T-helper 22 cell (primary cell): ENCODE results near the gene TMEM9B.
"Not testable (repeated sequence)": the region's sequence is repeated elsewhere in the genome, so short reads cannot be mapped to it uniquely, and the experiment has no call there.

Experiments
- DNase-seq: peaks from one replicate; pipeline ENCODE4 v3.0.0-alpha.2; 2020; ENCODE audit warnings: low read depth

TMEM9B gene

GRCh38 chr11:8964324-8965320 is at the start of gene TMEM9B:
Gene TMEM9B, minus strand, starts transcription at chr11:8964442. Its CDS starts 129 bp downstream, at chr11:8964313.
- peak; percentile 55 for DNase-seq

GRCh38 chr11:9013373-9013772 is 49.1 kb upstream of the TMEM9B start:
- no peak for DNase-seq

DNA sequence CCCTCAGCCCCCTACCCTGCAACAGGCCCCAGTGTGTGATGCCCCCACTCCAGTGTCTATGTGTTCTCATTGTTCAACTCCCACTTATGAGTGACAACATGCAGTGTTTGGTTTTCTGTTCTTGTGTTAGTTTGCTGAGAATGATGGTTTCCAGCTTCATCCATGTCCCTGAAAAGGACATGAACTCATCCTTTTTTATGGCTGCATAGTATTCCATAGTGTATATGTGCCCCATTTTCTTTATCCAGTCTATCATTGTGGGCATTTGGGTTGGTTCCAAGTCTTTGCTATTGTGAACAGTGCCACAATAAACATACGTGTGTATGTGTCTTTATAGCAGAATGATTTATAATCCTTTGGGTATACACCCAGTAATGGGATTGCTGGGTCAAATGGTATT is 45.3 kb upstream of the TMEM9B start:
- not testable (repeated sequence) for DNase-seq

DNA sequence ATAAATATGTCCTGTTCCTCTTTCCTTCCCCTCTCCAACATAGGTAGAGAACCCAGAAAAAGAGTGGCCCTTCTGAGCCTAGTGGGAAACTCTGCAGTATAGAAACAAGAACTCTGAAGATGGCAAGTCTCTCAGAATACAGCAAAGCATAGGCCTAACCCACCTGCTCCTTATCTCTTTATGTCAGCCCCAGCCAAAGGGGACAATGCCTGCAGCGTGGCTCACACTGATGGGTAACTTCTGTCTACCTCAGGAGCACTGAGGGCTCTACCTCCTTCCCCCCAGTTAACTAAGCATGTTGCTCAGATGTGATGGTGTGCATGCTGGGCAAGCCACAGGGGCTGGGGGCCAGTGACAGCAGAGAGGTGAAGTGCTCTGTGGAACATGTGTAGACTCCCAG is 44.4 kb upstream of the TMEM9B start:
- no peak for DNase-seq

GRCh38 chr11:9008011-9008550 is 43.8 kb upstream of the TMEM9B start:
- no peak for DNase-seq

DNA sequence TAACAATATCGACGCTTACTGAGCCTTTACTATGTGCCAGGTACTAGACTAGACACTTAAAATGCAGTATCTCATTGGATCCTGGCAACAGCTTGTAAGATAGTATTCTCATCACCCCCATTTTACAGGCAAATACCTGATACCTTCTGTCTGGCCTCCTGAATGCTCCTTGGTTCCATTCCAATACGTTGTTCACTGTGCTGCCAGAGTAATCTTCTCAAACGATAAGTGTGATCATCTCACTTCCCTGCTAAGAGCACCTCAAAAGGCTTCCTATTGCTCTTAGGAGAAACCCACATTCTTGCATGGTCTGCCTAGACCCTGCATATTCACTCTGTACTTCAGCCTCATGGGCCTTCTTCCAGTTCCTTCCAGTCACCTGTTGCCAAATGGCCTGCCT is 40.8 kb upstream of the TMEM9B start:
- no peak for DNase-seq

- DNase-seq, result peak; percentile 25
Observed at GRCh38 chr11:9004183-9004926, 40.1 kb upstream of the TMEM9B start.

GRCh38 chr11:9003573-9004182 is 39.4 kb upstream of the TMEM9B start, which contains the start of gene NRIP3:
Gene NRIP3, minus strand, starts transcription at chr11:9004001. Its CDS starts 66 bp downstream, at chr11:9003935.
- DNase-seq, result peak; percentile 82

- DNase-seq, result no peak
Observed at GRCh38 chr11:9002920-9003572, 38.8 kb upstream of the TMEM9B start.

GRCh38 chr11:9001736-9002135 is 37.5 kb upstream of the TMEM9B start:
- DNase-seq, result no peak

DNA sequence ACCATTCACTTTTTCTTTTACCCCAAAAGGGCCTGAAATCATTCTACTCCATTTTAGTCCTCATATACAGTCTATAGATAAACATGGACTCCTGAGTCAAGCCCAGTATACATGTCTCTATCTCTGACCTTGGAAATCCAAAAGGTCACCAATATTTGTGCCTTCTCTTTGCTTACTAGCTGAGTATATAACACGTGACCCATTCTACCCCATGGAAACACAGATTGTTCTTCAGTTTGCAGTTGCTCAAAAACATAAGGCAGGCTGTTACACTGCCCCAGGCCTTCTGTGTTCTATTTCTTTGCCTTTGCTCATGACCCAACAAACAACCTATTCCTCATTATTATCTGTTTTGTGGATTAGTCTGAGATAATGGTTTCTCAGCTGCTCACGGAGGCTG is 33.8 kb upstream of the TMEM9B start:
- no peak for DNase-seq

DNA sequence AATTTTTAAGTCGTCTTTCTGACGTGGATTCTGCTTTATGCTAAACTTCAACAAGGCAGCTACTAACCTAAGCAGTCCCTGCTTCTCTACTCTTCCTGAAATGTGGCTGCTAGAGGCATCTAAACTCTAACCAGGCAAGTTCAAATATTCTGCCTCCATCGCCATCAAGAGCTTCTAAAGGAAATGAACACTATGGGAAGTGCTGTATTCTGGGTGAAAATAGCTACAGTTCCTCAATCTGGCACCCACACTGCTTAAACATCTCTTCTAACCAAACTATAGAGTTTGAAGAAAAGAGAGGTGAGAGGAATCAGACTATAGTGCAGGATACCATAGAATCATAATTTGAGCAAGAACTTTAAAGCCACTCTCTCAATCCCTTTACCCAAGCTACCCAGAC is 33.2 kb upstream of the TMEM9B start:
- no peak for DNase-seq

GRCh38 chr11:8989453-8989852 is 25.2 kb upstream of the TMEM9B start:
- no peak for DNase-seq

DNA sequence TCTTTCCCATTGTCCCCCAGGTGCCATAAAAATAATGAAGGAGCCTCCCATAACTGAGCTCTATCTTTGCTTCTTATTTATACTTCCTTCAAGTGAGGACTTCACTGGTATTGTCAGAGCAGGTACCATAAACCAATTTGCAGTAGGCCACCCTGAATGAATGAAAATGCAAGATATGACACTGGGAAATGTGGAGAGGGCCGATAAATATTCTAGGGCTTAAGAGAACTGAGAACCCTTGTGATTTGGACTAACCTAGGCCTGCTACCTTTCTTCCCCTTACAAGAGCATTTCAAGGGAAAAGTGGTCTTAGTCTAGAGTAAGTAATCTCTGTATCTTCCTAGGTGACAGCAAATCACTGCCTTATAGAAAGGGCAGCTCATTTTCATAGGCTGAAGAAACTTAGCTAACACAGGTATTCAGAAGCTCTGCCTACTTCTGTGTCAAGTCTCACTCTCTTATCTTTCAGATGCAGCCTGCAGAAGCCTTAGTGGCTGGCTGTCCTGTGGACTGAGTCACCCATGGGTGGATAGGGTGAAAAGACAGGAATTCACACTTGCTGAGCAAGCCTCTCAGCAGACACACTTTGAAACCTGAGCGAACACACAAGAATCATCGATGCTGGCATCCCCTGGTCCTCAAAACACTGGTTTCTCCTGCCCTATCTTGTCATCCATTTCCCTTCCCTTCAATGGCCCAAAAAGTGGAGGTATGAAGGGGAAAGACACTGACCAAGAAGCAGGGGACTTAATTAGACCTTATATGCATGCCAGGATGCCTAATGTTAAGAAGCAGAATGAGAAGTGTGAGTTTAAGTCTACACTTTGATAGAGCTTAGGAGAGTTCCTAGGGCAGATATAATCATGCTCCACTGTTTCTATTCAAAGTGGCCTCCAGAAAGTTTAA is 24.3 kb upstream of the TMEM9B start:
- no peak for DNase-seq

DNA sequence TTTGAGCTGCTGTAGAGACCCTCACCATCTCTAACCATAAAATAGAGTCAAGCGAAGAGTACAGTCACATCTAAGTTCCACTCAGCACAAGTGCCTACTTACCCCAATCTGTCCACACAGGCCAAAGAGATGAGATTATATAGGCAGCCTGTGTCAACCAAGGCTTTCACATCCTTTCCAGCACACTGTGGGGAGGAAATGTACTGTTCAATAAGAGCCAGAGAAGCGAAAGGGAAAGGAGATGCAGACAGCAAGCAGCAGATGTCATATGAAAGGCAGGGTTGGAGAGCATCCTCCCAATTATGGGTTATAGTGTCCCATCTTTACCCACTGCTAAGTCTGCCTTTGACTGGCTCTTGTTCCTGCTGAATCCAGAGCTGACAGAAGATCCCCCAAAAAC is 23.2 kb upstream of the TMEM9B start:
- DNase-seq, result no peak

GRCh38 chr11:8986772-8987171 is 22.5 kb upstream of the TMEM9B start:
- not testable (repeated sequence) for DNase-seq

GRCh38 chr11:8985462-8985861 is 21.2 kb upstream of the TMEM9B start:
- DNase-seq, result no peak

- no peak for DNase-seq
Observed at GRCh38 chr11:8983552-8983951, 19.3 kb upstream of the TMEM9B start.

DNA sequence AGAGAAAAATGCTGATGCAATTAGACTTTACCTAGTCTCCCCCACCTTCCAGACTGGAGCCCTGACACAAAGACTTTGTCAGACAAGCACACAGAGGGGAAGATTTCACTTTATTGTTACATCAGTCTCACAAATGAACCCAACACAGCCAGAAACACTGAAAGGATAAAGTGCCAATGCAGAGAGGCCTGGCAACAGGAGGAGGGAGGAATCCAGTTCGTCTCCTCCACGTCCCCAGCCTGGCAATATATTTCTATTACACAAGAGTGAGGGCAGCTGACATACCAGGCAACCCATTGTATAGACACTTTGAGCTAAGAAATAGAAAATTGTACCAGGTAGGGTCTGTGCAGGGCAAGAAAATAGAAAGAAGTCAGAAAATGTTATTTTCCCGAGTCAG is 16.2 kb upstream of the TMEM9B start:
- DNase-seq, result no peak

DNA sequence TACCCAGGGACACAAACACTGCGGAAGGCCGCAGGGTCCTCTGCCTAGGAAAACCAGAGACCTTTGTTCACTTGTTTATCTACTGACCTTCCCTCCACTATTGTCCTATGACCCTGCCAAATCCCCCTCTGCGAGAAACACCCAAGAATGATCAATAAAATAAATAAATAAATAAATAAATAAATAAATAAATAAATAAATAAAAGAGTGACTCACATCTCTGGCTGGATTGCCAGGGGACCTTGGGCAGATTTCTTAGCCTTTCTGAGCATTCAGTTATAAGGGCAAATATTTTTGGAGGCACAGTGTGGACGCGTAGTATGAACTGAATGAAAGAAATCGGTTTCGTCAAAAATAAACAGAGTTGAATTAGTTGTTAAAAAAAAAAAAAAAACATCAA is 15.1 kb upstream of the TMEM9B start:
- not testable (repeated sequence) for DNase-seq

- no peak for DNase-seq
Observed at GRCh38 chr11:8973121-8973520, 8.9 kb upstream of the TMEM9B start.
